GM23338 (cell line): ENCODE measurements around the gene PIK3IP1. TPM values are rescaled to one million over a fixed set of nuclear protein-coding genes. Genes with fewer than 3 reads are reported as not detected.
"Not testable (repeated sequence)": the region's sequence is repeated elsewhere in the genome, so short reads cannot be mapped to it uniquely, and the experiment has no call there.

Experiments
- ATAC-seq: fragments of 200-7000 bp; cut with Tn5 transposase; 3 replicates; pipeline ENCODE4 v1.9.1; 2020
- DNase-seq: peaks from one replicate; pipeline ENCODE4 v3.0.0-alpha.2; 2015; ENCODE audit warnings: low spot score
- H2AFZ ChIP-seq: fragments of 200-600 bp; sonication (generic); 2 replicates; pipeline ENCODE4 v1.8.0; 2016; ENCODE audit warnings: antibody characterized with exemption, mild to moderate bottlenecking, moderate library complexity
- H3F3A ChIP-seq: fragments of 200-600 bp; sonication (generic); replicated peaks from 2 replicates; pipeline ENCODE4 v1.8.0; 2017; ENCODE audit warnings: antibody characterized with exemption, mixed run types, low read depth
- H3K27ac ChIP-seq: fragments of 200-600 bp; sonication (generic); 2 replicates; pipeline ENCODE4 v1.6.1; 2016; ENCODE audit warnings: low read depth
- H3K27me3 ChIP-seq: fragments of 200-600 bp; sonication (generic); 2 replicates; pipeline ENCODE4 v1.8.0; 2016; ENCODE audit warnings: mild to moderate bottlenecking, mixed run types, moderate library complexity; ENCODE audit not compliant: insufficient read depth
- H3K36me3 ChIP-seq: fragments of 200-600 bp; sonication (generic); 2 replicates; pipeline ENCODE4 v1.8.0; 2016; ENCODE audit warnings: mild to moderate bottlenecking; ENCODE audit not compliant: insufficient read depth
- H3K4me1 ChIP-seq: fragments of 200-600 bp; sonication (generic); 2 replicates; pipeline ENCODE4 v1.8.0; 2016; ENCODE audit warnings: mild to moderate bottlenecking, moderate library complexity; ENCODE audit not compliant: insufficient read depth
- H3K4me2 ChIP-seq: fragments of 200-600 bp; sonication (generic); 2 replicates; pipeline ENCODE4 v1.7.1; 2017; ENCODE audit warnings: mixed run types
- H3K4me3 ChIP-seq: fragments of 200-600 bp; sonication (generic); 2 replicates; pipeline ENCODE4 v1.6.1; 2016; ENCODE audit warnings: mixed run types
- H3K79me2 ChIP-seq: fragments of 200-600 bp; sonication (generic); replicated peaks from 2 replicates; pipeline ENCODE4 v1.8.0; 2017; ENCODE audit warnings: mild to moderate bottlenecking; ENCODE audit not compliant: insufficient read depth
- H3K9me2 ChIP-seq: fragments of 200-600 bp; sonication (generic); 2 replicates; pipeline ENCODE4 v1.8.0; 2017; ENCODE audit not compliant: insufficient read depth
- H4K20me1 ChIP-seq: fragments of 200-600 bp; sonication (generic); replicated peaks from 2 replicates; pipeline ENCODE4 v1.8.0; 2017; ENCODE audit warnings: mild to moderate bottlenecking; ENCODE audit not compliant: insufficient read depth
- H3K27ac Mint-ChIP-seq: 2 replicates; pipeline ENCODE4 v1.8.0; 2020; ENCODE audit warnings: inconsistent platforms, mild to moderate bottlenecking, moderate library complexity, mixed read lengths
- H3K27me3 Mint-ChIP-seq: 3 replicates; pipeline ENCODE4 v1.8.0; 2022; ENCODE audit warnings: low read depth, mild to moderate bottlenecking, moderate library complexity, mixed read lengths, inconsistent platforms; ENCODE audit not compliant: insufficient read depth, poor library complexity
- H3K36me3 Mint-ChIP-seq: 3 replicates; pipeline ENCODE4 v1.8.0; 2021; ENCODE audit warnings: low read depth, mild to moderate bottlenecking, inconsistent platforms, moderate library complexity, mixed read lengths
- H3K4me1 Mint-ChIP-seq: 3 replicates; pipeline ENCODE4 v1.8.0; 2020; ENCODE audit warnings: mild to moderate bottlenecking, inconsistent platforms, mixed read lengths
- H3K4me3 Mint-ChIP-seq: 3 replicates; pipeline ENCODE4 v1.8.0; 2021; ENCODE audit warnings: moderate library complexity, mild to moderate bottlenecking, inconsistent platforms, mixed read lengths
- H3K9me3 Mint-ChIP-seq: 3 replicates; pipeline ENCODE4 v1.8.0; 2020; ENCODE audit warnings: moderate library complexity, mild to moderate bottlenecking, inconsistent platforms, mixed read lengths
- CREB1 ChIP-seq: fragments of 250-450 bp; sonication (Bioruptor Pico); IDR thresholded peaks from 2 replicates; pipeline ENCODE4 v1.5.0; 2020; ENCODE audit warnings: low read depth, mild to moderate bottlenecking, moderate library complexity
- CTCF ChIP-seq, 2 experiments: fragments of 200-600 bp in 1 of 2; sonication (generic) in 1 of 2; conservative IDR thresholded peaks; 2 replicates each; pipeline versions ENCODE4 v1.5.1 to v1.6.1; 2016 to 2017; ENCODE audit warnings: antibody characterized with exemption in 2 of 2, low read depth in 2 of 2, mild to moderate bottlenecking in 2 of 2, moderate library complexity in 1 of 2
- EZH2 ChIP-seq: fragments of 200-600 bp; sonication (generic); IDR thresholded peaks from one replicate; pipeline ENCODE4 v1.8.0; 2017; ENCODE audit warnings: antibody characterized with exemption, mild to moderate bottlenecking, low read depth; ENCODE audit not compliant: unreplicated experiment
- STAT1 ChIP-seq: IDR thresholded peaks from one replicate; pipeline ENCODE4 v1.6.1; 2016; ENCODE audit warnings: antibody characterized with exemption; ENCODE audit not compliant: unreplicated experiment
- ZNF114 ChIP-seq: fragments of 250-450 bp; sonication (Bioruptor Pico); IDR thresholded peaks from 2 replicates; pipeline ENCODE4 v1.5.0; 2020; ENCODE audit warnings: mild to moderate bottlenecking, moderate library complexity
- ZNF462 ChIP-seq: fragments of 250-450 bp; sonication (Bioruptor Pico); IDR thresholded peaks from 2 replicates; pipeline ENCODE4 v1.5.0; 2020; ENCODE audit warnings: mild to moderate bottlenecking, moderate library complexity
- polyA plus RNA-seq: library from polyadenylated mRNA; unstranded; fragments of >200 nt; fragmentation: Nextera tagmentation; extraction: Ambion mirVana; gene quantifications from 2 replicates; pipeline ENCODE4 v1.2.1, GENCODE V29; 2016
- total RNA-seq: library from RNA; depleted of rRNA; stranded (reverse); fragments of >200 nt; shearing (Covaris generic); gene quantifications from 2 replicates; pipeline ENCODE4 v1.2.3, GENCODE V29; 2014
- TF ChIP-seq, protein P1 (sequence below): IDR thresholded peaks from one replicate; pipeline ENCODE4 v1.6.1; 2018; ENCODE audit warnings: antibody characterized with exemption; ENCODE audit not compliant: unreplicated experiment

PIK3IP1 gene
- total and polyA plus RNA-seq, 2 experiments from 2014 or later: 1.1 to 2.2 TPM

DNA sequence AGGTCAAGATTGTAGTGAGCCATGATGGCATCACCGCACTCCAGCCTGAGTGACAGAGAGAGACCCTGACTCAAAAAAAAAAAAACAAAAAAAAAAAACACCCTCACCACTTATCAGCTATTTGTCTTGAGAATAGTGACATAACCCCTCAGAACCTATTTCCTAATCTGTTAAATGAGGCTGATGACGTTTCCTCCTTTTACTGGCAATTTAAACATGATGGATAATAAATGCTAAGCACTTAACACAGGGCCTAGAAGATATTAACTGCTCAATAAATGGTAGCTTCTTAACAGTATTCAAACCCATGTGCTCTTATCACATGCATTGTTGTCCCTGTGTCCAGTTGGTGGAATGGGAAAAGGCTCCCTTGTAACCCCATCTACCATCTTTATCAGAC is 45.6 kb downstream of the PIK3IP1 start:
- no peak overlapping the region for H3K27ac ChIP-seq
- H3F3A ChIP-seq: peaks cover 3% of the 10 kb centered on the region; the same call in 1 of the 2 replicates
- H3K36me3 Mint-ChIP-seq: peaks cover 10% of the 10 kb centered on the region; the same call in 2 of the 3 replicates
- no peak overlapping the region for H3K27ac Mint-ChIP-seq
- peaks cover 33% of the 10 kb centered on the region for H3K4me1 Mint-ChIP-seq
- ATAC-seq (no peak), DNase-seq (no peak)
- peaks cover 8% of the 10 kb centered on the region; the same call in 1 of the 2 replicates for H3K79me2 ChIP-seq
- peaks cover 12% of the 10 kb centered on the region for H4K20me1 ChIP-seq
- H3K9me2 ChIP-seq: 0 out of 2 replicates have a peak, but pooled peaks cover 7% of the 10 kb centered on the region
- no peaks in the 10 kb centered on the region for H3K27me3 ChIP-seq
- H3K36me3 ChIP-seq: no peaks in the 10 kb centered on the region
- no peak overlapping the region for H3K4me3 Mint-ChIP-seq
- peaks cover 26% of the 10 kb centered on the region; the same call in 1 of the 2 replicates for H3K4me1 ChIP-seq
- peaks cover 3% of the 10 kb centered on the region for H3K27me3 Mint-ChIP-seq
- no peak overlapping the region for H3K4me2 ChIP-seq
- H3K4me3 ChIP-seq: no peak overlapping the region
- H2AFZ ChIP-seq: no peak overlapping the region
- H3K9me3 Mint-ChIP-seq: no peaks in the 10 kb centered on the region
- TF ChIP-seq ZNF462 (CRISPR knock-in tag) (no peak), CTCF (conservative IDR thresholded peaks at IDR 0.05; ENCODE audit: low read depth in 2 of 2) (no peak), STAT1 (no peak), CREB1 (CRISPR knock-in tag) (no peak), EZH2 (no peak), ZNF114 (CRISPR knock-in tag) (no peak)
- TF ChIP-seq, protein P1, sequence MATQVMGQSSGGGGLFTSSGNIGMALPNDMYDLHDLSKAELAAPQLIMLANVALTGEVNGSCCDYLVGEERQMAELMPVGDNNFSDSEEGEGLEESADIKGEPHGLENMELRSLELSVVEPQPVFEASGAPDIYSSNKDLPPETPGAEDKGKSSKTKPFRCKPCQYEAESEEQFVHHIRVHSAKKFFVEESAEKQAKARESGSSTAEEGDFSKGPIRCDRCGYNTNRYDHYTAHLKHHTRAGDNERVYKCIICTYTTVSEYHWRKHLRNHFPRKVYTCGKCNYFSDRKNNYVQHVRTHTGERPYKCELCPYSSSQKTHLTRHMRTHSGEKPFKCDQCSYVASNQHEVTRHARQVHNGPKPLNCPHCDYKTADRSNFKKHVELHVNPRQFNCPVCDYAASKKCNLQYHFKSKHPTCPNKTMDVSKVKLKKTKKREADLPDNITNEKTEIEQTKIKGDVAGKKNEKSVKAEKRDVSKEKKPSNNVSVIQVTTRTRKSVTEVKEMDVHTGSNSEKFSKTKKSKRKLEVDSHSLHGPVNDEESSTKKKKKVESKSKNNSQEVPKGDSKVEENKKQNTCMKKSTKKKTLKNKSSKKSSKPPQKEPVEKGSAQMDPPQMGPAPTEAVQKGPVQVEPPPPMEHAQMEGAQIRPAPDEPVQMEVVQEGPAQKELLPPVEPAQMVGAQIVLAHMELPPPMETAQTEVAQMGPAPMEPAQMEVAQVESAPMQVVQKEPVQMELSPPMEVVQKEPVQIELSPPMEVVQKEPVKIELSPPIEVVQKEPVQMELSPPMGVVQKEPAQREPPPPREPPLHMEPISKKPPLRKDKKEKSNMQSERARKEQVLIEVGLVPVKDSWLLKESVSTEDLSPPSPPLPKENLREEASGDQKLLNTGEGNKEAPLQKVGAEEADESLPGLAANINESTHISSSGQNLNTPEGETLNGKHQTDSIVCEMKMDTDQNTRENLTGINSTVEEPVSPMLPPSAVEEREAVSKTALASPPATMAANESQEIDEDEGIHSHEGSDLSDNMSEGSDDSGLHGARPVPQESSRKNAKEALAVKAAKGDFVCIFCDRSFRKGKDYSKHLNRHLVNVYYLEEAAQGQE: no peak

DNA sequence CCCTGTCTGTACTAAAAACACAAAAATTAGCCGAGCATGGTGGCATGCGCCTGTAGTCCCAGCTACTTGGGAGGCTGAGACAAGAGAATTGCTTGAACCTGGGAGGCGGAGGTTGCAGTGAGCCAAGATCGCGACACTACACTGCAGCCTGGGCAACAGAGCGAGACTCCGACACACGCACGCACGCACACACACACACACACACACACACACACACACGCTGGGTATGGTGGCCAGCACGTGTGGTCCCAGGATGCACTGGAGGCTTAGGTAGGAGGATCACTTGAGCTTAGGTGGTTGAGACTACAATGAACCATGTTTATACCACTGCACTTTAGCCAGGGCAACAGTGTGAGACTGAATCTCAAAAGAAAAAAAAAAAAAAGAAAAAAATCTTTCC is 46.3 kb downstream of the PIK3IP1 start:
- H3K27ac ChIP-seq, H3K27ac Mint-ChIP-seq, ATAC-seq, H3F3A ChIP-seq, H3K4me3 ChIP-seq, DNase-seq, H3K4me3 Mint-ChIP-seq, H3K9me2 ChIP-seq, H3K27me3 Mint-ChIP-seq, H3K27me3 ChIP-seq, H3K36me3 ChIP-seq, H3K9me3 Mint-ChIP-seq, H3K4me2 ChIP-seq, H2AFZ ChIP-seq, H3K79me2 ChIP-seq: not testable (repeated sequence)
- H3K4me1 Mint-ChIP-seq: peaks cover 36% of the 10 kb centered on the region
- Histone ChIP-seq H4K20me1 (peaks cover 12% of the 10 kb centered on the region), H3K4me1 (peaks cover 26% of the 10 kb centered on the region; the same call in 1 of the 2 replicates)
- H3K36me3 Mint-ChIP-seq: peaks cover 13% of the 10 kb centered on the region; the same call in 2 of the 3 replicates
